A549 (cell line): ENCODE measurements around the gene RBP3. TPM values are rescaled to one million over a fixed set of nuclear protein-coding genes. Genes with fewer than 3 reads are reported as not detected.

Experiments used
- ATAC-seq, 2 experiments: fragments of 200-7000 bp in 1 of 2; fragments of >200 bp in 1 of 2; cut with Nextera tagmentation in 1 of 2; cut with Tn5 transposase in 1 of 2; 3 replicates each; pipeline versions ENCODE4 v1.8.0 to v1.9.1; 2018 to 2020; ENCODE audit warnings: mild to moderate bottlenecking in 1 of 2, moderate library complexity in 1 of 2
- CTCF ChIA-PET: fragments of 300-600 bp; sonication (Branson Sonifier 250); formaldehyde crosslinking; extraction: SDS; loops from one replicate; lab custom pipeline; 2021; ENCODE audit warnings: antibody characterized with exemption, inconsistent platforms; lab: Yijun Ruan, JAX
- POLR2A ChIA-PET: fragments of 350-600 bp; formaldehyde crosslinking; extraction: SDS; loops from one replicate; lab custom pipeline; 2021; ENCODE audit warnings: antibody characterized with exemption, inconsistent platforms; lab: Yijun Ruan, JAX
- DNase-seq, 2 experiments: peaks; one replicate each; pipeline versions ENCODE4 v3.0.0 to v3.0.0-alpha.2; 2011 to 2016; ENCODE audit warnings: low read depth in 1 of 2, low spot score in 1 of 2
- FAIRE-seq: peaks from 2 replicates; lab custom pipeline; 2011; peaks lifted over from hg19 to GRCh38; lab: Jason Lieb, UNC
- H3K27ac ChIP-seq, 2 experiments: fragments of >200 bp; sonication (Bioruptor Twin); formaldehyde crosslinking; 3 replicates each; pipeline ENCODE4 v1.5.1; 2016 to 2017
- H3K4me1 ChIP-seq: fragments of >200 bp; sonication (Bioruptor Twin); formaldehyde crosslinking; 3 replicates; pipeline ENCODE4 v1.6.1; 2016
- H3K4me2 ChIP-seq: fragments of >200 bp; sonication (Bioruptor Twin); formaldehyde crosslinking; 3 replicates; pipeline ENCODE4 v1.6.1; 2016
- H3K4me3 ChIP-seq: fragments of >200 bp; sonication (Bioruptor Twin); formaldehyde crosslinking; 3 replicates; pipeline ENCODE4 v1.5.1; 2016
- H3K9me3 ChIP-seq: fragments of >200 bp; sonication (Bioruptor Twin); formaldehyde crosslinking; 3 replicates; pipeline ENCODE4 v1.6.1; 2016
- CBX2 ChIP-seq: fragments of 200-600 bp; sonication (generic); IDR thresholded peaks from 2 replicates; pipeline ENCODE4 v1.6.1; 2016; ENCODE audit warnings: low read depth, mild to moderate bottlenecking, borderline replicate concordance
- CBX8 ChIP-seq: fragments of 200-600 bp; sonication (generic); IDR thresholded peaks from 2 replicates; pipeline ENCODE4 v1.6.1; 2016
- CHD4 ChIP-seq: fragments of 200-600 bp; sonication (generic); IDR thresholded peaks from 2 replicates; pipeline ENCODE4 v1.6.1; 2016; ENCODE audit warnings: antibody characterized with exemption, mild to moderate bottlenecking, borderline replicate concordance
- EHF ChIP-seq: fragments of 250-450 bp; sonication (Bioruptor Pico); IDR thresholded peaks from 2 replicates; pipeline ENCODE4 v1.5.0; 2020; ENCODE audit warnings: mild to moderate bottlenecking
- ESRRA ChIP-seq: fragments of 150-350 bp; IDR thresholded peaks from 2 replicates; pipeline ENCODE4 v1.6.1; 2014; ENCODE audit warnings: mild to moderate bottlenecking, low read length, borderline replicate concordance
- FOSB ChIP-seq: fragments of 250-450 bp; sonication (Bioruptor Pico); IDR thresholded peaks from 2 replicates; pipeline ENCODE4 v1.5.0; 2020; ENCODE audit warnings: mild to moderate bottlenecking, moderate library complexity
- HOXB13 ChIP-seq: fragments of 250-450 bp; sonication (Bioruptor Pico); IDR thresholded peaks from 2 replicates; pipeline ENCODE4 v1.5.0; 2020; ENCODE audit warnings: low read depth, mild to moderate bottlenecking, moderate library complexity
- JUNB ChIP-seq: fragments of >200 bp; sonication (Bioruptor Twin); formaldehyde crosslinking; IDR thresholded peaks from 2 replicates; pipeline ENCODE4 v1.6.1; 2016
- NFE2L2 ChIP-seq: fragments of 150-350 bp; conservative IDR thresholded peaks from 2 replicates; pipeline ENCODE4 v1.6.1; 2014; ENCODE audit warnings: low read length
- NPAS2 ChIP-seq: fragments of 250-450 bp; sonication (Bioruptor Pico); IDR thresholded peaks from 2 replicates; pipeline ENCODE4 v1.8.0; 2022; ENCODE audit warnings: mild to moderate bottlenecking, moderate library complexity, borderline replicate concordance
- NR3C1 ChIP-seq: fragments of >200 bp; sonication (Bioruptor Twin); formaldehyde crosslinking; IDR thresholded peaks from 3 replicates; pipeline ENCODE4 v1.6.1; 2017
- PHF8 ChIP-seq: fragments of 200-600 bp; sonication (generic); IDR thresholded peaks from 2 replicates; pipeline ENCODE4 v1.6.1; 2016; ENCODE audit warnings: low read depth, mild to moderate bottlenecking, antibody characterized with exemption, moderate library complexity, borderline replicate concordance
- POLR2A ChIP-seq: IDR thresholded peaks from 2 replicates; pipeline ENCODE4 v1.6.1; 2012; ENCODE audit warnings: mild to moderate bottlenecking, low read length
- RARB ChIP-seq: fragments of 250-450 bp; sonication (Bioruptor Pico); IDR thresholded peaks from 2 replicates; pipeline ENCODE4 v1.8.0; 2021; ENCODE audit warnings: mild to moderate bottlenecking, moderate library complexity
- RCOR1 ChIP-seq: fragments of 150-350 bp; IDR thresholded peaks from 2 replicates; pipeline ENCODE4 v1.6.1; 2014; ENCODE audit warnings: antibody characterized with exemption, low read length, low read depth
- RNF2 ChIP-seq: fragments of 200-600 bp; sonication (generic); IDR thresholded peaks from 2 replicates; pipeline ENCODE4 v1.6.1; 2016; ENCODE audit warnings: low read depth, mild to moderate bottlenecking, antibody characterized with exemption, moderate library complexity, borderline replicate concordance
- SMC3 ChIP-seq: fragments of >200 bp; sonication (Bioruptor Twin); formaldehyde crosslinking; IDR thresholded peaks from 3 replicates; pipeline ENCODE4 v1.6.1; 2018; ENCODE audit warnings: inconsistent platforms
- SREBF2 ChIP-seq: fragments of 450-650 bp; IDR thresholded peaks from 2 replicates; pipeline ENCODE4 v1.6.1; 2014; ENCODE audit warnings: mild to moderate bottlenecking, moderate library complexity
- ZC3H11A ChIP-seq: fragments of 450-650 bp; IDR thresholded peaks from 2 replicates; pipeline ENCODE4 v1.6.1; 2014; ENCODE audit warnings: antibody characterized with exemption, mild to moderate bottlenecking
- ZFP36 ChIP-seq: fragments of 450-650 bp; IDR thresholded peaks from 2 replicates; pipeline ENCODE4 v1.6.1; 2014; ENCODE audit warnings: borderline replicate concordance; ENCODE audit not compliant: partially characterized antibody
- ZNF302 ChIP-seq: fragments of 250-450 bp; sonication (Bioruptor Pico); IDR thresholded peaks from 2 replicates; pipeline ENCODE4 v1.9.0; 2021; ENCODE audit warnings: inconsistent platforms, mild to moderate bottlenecking, moderate library complexity
- ZSCAN20 ChIP-seq: fragments of 250-450 bp; sonication (Bioruptor Pico); IDR thresholded peaks from 2 replicates; pipeline ENCODE4 v1.8.0; 2022; ENCODE audit warnings: mild to moderate bottlenecking, moderate library complexity
- WGBS: methylation state at CpG from one replicate; pipeline ENCODE4 v1.1.6; 2017; ENCODE audit errors: missing lambda C conversion rate; 5-methylcytosine and 5-hydroxymethylcytosine counted together
- polyA minus RNA-seq: library from RNA; depleted of rRNA, polyadenylated mRNA; stranded (reverse); fragments of >200 nt; gene quantifications from 2 replicates; pipeline ENCODE4 v1.2.3, GENCODE V29; 2011; rRNA and poly(A)+ RNA removed
- polyA plus RNA-seq, 4 experiments: library from polyadenylated mRNA; depleted of rRNA in 3 of 4; stranded (reverse); fragments of >200 nt; fragmentation: RNase III in 1 of 4; extraction: RNeasy Plus Mini Kit Qiagen cat#74134 plus additional on column Dnase treatment in 1 of 4; gene quantifications; 2 replicates in 3 of 4; 3 replicates in 1 of 4; pipeline ENCODE4 v1.2.3, GENCODE V29; 2011 to 2017
- TF ChIP-seq, protein P1 (sequence below): fragments of 150-350 bp; IDR thresholded peaks from 2 replicates; pipeline ENCODE4 v1.6.1; 2014; ENCODE audit warnings: low read depth, mild to moderate bottlenecking, low read length
- TF ChIP-seq, protein P2 (sequence below): fragments of 250-450 bp; sonication (Bioruptor Pico); IDR thresholded peaks from 2 replicates; pipeline ENCODE4 v1.5.0; 2020; ENCODE audit warnings: low read depth, mild to moderate bottlenecking, moderate library complexity

The RBP3 gene
- not detected in 2 replicates for polyA plus RNA-seq (2011; rRNA removed)
- not detected in 2 replicates for polyA plus RNA-seq (2012; cell fraction: cytosol; rRNA removed)
- not detected in 2 replicates for polyA plus RNA-seq (2012; cell fraction: nucleus; rRNA removed)
- not detected in 3 replicates for polyA plus RNA-seq (2017; fragmentation: RNase III; extraction: RNeasy Plus Mini Kit Qiagen cat#74134 plus additional on column Dnase treatment)
- not detected in 2 replicates for polyA minus RNA-seq

DNA sequence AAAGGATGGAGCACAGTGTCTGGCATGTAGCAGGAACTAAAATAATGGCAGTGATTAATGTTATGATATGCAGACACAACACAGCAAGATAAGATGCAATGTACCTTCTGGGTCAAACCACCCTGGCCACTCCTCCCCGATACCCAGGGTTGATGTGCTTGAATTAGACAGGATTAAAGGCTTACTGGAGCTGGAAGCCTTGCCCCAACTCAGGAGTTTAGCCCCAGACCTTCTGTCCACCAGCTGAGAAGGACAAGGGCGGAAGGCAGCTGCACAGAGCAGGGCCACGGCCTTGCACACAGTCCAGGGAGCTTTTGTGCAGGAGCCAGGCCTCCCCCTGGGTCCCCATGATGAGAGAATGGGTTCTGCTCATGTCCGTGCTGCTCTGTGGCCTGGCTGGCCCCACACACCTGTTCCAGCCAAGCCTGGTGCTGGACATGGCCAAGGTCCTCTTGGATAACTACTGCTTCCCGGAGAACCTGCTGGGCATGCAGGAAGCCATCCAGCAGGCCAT, at the start of gene RBP3:
TSS of gene RBP3 (plus strand) at position 226 of the 514 bp plus-strand sequence. CDS start at position 348, 122 bp downstream.
- Histone ChIP-seq H3K9me3 (no peaks in the 10 kb centered on the region), H3K27ac (no peak within 1 kb of the TSS), H3K4me1 (no peaks in the 10 kb centered on the region), H3K4me3 (no peak within 1 kb of the TSS), H3K4me2 (no peak within 1 kb of the TSS)
- no peak for TF ChIP-seq RCOR1
- no peak for FAIRE-seq
- 73% methylated on average over 3 of the region's 5 CpGs for WGBS
- no peak for ATAC-seq
- ChIA-PET CTCF (interaction anchor here (1.0 to 2.5 kb wide), 6 partner anchors 8 to 323 kb away, joined by 3 to 12 read pairs (median 4); no protein-coding TSS in a partner anchor), POLR2A (no interaction called here)
- no peak for DNase-seq

DNA sequence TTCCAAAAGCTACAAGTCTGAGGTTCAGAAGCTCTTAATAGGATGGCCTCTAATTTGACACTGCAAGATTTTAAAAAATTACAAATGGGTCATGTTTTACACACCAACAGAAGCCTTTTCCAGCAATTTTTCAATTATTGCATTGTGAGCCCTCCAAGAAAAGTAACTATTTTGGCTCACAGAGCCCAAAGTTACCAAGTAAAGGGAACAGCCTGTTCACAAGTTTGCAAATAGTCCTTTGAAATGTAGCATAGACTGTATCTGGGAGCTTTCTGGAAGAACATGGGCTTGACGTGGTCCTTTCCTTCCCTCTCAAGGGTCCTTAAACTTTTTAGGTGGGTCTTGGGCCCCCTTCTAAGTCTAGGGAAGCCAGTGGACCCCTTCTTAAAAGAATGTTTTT, 49.4 kb upstream of the RBP3 start:
- POLR2A ChIA-PET, result no interaction called here
- no peaks in the 10 kb centered on the region for H3K9me3 ChIP-seq
- ATAC-seq, result no peak
- H3K27ac ChIP-seq, result no peak overlapping the region
- H3K4me3 ChIP-seq, result no peak overlapping the region
- no peak overlapping the region for H3K4me2 ChIP-seq
- TF ChIP-seq ESRRA (no peak), POLR2A (no peak), NFE2L2 (no peak), CHD4 (no peak), SREBF2 (no peak), RNF2 (no peak), PHF8 (no peak), HOXB13 (CRISPR knock-in tag) (no peak), SMC3 (no peak), FOSB (no peak), NR3C1 (no peak), CBX8 (no peak), CBX2 (no peak), ZC3H11A (no peak), NPAS2 (CRISPR knock-in tag) (no peak), RARB (no peak), ZSCAN20 (CRISPR knock-in tag) (no peak)
- TF ChIP-seq, protein P1, sequence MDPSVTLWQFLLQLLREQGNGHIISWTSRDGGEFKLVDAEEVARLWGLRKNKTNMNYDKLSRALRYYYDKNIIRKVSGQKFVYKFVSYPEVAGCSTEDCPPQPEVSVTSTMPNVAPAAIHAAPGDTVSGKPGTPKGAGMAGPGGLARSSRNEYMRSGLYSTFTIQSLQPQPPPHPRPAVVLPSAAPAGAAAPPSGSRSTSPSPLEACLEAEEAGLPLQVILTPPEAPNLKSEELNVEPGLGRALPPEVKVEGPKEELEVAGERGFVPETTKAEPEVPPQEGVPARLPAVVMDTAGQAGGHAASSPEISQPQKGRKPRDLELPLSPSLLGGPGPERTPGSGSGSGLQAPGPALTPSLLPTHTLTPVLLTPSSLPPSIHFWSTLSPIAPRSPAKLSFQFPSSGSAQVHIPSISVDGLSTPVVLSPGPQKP, result no peak
- TF ChIP-seq, protein P2, sequence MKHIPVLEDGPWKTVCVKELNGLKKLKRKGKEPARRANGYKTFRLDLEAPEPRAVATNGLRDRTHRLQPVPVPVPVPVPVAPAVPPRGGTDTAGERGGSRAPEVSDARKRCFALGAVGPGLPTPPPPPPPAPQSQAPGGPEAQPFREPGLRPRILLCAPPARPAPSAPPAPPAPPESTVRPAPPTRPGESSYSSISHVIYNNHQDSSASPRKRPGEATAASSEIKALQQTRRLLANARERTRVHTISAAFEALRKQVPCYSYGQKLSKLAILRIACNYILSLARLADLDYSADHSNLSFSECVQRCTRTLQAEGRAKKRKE, result no peak
- no peaks in the 10 kb centered on the region for H3K4me1 ChIP-seq
- no peak for DNase-seq
- CTCF ChIA-PET, result interaction anchor here (0.7 to 0.8 kb wide), 3 partner anchors 13 to 274 kb away, joined by 3 to 4 read pairs (median 4); no protein-coding TSS in a partner anchor
- FAIRE-seq, result no peak
- 58% methylated on average over 1 of the region's 1 CpG for WGBS

DNA sequence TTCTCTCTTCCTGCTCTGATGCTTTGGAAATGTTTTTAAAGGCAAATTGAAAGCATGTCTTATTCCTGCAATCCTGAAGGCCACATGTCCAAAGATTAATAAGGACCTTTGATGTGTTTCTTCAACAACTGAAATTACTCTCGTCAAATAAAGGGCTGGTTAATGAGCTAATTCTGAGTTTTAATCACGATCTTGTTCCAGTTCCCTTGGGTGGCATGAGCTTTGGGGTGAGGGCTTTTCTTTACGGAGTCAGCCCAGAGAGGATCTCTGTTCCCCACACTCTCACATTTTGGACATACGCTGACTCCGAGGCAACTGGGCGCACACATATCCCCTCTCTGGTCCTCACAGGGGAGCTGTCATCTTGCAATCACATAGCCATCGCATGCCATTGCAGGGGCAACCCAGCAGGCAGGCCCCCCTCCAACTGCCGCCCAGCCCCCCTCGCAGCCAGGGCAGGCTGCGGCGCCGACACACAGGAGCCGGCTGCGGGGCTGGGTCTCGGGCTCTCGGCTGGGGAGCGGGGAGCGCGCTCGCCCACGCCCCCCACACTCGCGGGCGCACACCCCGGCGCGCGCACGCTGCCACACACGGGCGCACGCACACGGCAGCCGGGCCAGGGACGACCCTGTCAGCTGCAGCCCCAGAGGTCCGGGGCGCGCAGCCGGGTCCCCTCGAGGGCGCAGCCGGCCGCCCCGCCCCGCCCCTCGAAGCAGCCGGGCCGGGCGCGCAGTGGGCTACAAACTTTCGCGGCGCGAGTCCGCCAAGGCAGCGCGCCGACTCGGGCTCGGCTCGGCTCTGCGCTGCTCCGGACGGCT, 48.3 kb upstream of the RBP3 start, which contains the start of gene GDF10:
TSS of gene GDF10 (plus strand) at position 587 of the 818 bp plus-strand sequence. CDS start 455 bp downstream, outside the sequence.
- FAIRE-seq, result no peak
- H3K4me1 ChIP-seq, result no peaks in the 10 kb centered on the region

More for the DNA sequence above, 48.3 kb upstream of the RBP3 start, which contains the start of gene GDF10:
- Histone ChIP-seq H3K9me3 (no peaks in the 10 kb centered on the region), H3K27ac (peak within 1 kb of the TSS in 1 of 2 experiments; percentile 53; a peak in 2 of 6 replicates), H3K4me3 (peak within 1 kb of the TSS; percentile 49), H3K4me2 (peak within 1 kb of the TSS; percentile 94)
- DNase-seq, result no peak
- WGBS, result 61% methylated on average over 7 of the region's 64 CpGs
- POLR2A ChIA-PET, result no interaction called here
- CTCF ChIA-PET, result interaction anchor here (0.6 to 3.5 kb wide), 5 partner anchors 12 to 275 kb away, joined by 3 to 13 read pairs (median 3); no protein-coding TSS in a partner anchor
- peak in 1 of 2 experiments; percentile 48; a peak in 2 of 6 replicates for ATAC-seq
- no peak for TF ChIP-seq JUNB
- TF ChIP-seq ZC3H11A, result no peak
- TF ChIP-seq SREBF2, result no peak
- TF ChIP-seq, protein P2, result no peak
- no peak for TF ChIP-seq EHF (CRISPR knock-in tag)
- no peak for TF ChIP-seq ZFP36
- TF ChIP-seq ZNF302, result no peak
- no peak for TF ChIP-seq NR3C1
